Astrocyte (in vitro differentiated cells and primary cell): Measurements from ENCODE around the gene TOP2A.

ENCODE experiments used
- EZH2 ChIP-seq: IDR thresholded peaks from 2 replicates; pipeline ENCODE4 v1.6.1; 2012; ENCODE audit warnings: mild to moderate bottlenecking, low read length, inconsistent platforms; ENCODE audit not compliant: insufficient read depth
- TF ChIP-seq, protein P1 (sequence below): IDR thresholded peaks from 2 replicates; pipeline ENCODE4 v1.5.1; 2011; ENCODE audit warnings: low read depth, mild to moderate bottlenecking, inconsistent platforms, low read length, moderate library complexity; ENCODE audit not compliant: insufficient read depth

DNA sequence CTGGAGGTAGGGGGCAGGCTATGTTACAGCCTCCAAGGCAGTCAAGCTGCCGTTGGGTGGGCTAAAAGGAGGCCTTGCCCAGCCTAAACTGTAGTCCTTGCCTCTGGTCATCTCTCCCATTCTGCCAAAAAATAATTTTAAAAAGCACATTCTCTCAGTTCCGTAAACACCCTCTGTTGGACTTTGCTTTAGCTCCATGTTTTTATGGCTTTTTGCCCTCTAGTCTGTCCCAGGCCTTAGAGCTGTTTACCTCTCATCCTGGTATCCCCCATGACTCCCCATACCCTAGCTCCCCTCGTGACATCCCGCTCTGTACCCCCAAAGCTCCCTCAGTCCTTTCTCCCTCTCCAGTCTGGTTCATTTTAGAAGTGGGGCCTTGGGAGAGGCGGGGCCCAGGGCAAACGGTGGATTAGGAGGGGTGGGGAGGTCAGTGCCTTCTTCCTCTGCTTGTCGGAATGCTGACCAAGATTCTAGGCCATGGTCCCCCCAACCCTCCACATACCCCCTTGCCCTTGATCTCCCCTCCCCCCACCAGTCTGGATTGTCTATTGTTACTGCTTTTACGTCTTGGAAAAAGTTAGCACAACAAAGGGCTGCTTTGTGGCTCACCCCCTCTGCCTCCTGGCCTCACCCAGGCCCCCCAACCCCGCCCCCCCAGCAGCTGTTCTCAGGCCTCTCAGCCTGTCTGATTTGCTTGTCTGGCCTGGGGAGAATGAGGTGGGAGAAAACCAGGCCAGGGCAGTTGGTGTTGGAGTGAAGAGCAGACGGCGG lies 71.5 kb downstream of the TOP2A start:
- TF ChIP-seq, protein P1, sequence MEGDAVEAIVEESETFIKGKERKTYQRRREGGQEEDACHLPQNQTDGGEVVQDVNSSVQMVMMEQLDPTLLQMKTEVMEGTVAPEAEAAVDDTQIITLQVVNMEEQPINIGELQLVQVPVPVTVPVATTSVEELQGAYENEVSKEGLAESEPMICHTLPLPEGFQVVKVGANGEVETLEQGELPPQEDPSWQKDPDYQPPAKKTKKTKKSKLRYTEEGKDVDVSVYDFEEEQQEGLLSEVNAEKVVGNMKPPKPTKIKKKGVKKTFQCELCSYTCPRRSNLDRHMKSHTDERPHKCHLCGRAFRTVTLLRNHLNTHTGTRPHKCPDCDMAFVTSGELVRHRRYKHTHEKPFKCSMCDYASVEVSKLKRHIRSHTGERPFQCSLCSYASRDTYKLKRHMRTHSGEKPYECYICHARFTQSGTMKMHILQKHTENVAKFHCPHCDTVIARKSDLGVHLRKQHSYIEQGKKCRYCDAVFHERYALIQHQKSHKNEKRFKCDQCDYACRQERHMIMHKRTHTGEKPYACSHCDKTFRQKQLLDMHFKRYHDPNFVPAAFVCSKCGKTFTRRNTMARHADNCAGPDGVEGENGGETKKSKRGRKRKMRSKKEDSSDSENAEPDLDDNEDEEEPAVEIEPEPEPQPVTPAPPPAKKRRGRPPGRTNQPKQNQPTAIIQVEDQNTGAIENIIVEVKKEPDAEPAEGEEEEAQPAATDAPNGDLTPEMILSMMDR: no peak
- no peak for TF ChIP-seq EZH2
